ENCODE measurements around the gene CD247.

The CD247 gene

DNA sequence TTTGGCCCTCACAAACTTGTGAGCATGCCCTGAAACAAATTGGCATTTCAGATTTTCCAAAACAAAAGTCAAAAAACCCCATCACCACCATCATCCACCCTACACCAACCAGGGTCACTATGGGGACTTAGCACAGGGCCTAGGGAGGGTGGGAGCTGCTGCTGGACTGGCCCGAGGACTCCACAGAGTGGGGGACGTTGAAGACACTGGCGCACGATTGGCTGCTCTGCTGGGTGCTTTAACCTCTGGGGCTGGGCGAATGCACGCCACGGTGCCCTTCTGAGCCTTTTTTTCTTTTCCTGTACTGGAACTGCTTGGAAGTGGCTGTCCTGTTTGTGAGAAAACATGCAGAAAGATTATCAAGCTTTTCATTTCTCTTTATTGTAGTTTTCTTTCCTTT lies 92.8 kb downstream of the CD247 start:
- H3K27me3 ChIP-seq (ENCODE audit: control insufficient read depth, insufficient read depth, low read length): no peaks in the 10 kb centered on the region
- no peak overlapping the region for H3K9ac ChIP-seq (ENCODE audit: low read depth, low read length)

GRCh38 chr1:167423684-167424619 lies 94.4 kb downstream of the CD247 start:
- no peak overlapping the region for H3K4me3 ChIP-seq (ENCODE audit: low read depth, low read length)
- no peak overlapping the region for H3K9ac ChIP-seq (ENCODE audit: low read depth, low read length)
- H3K4me1 ChIP-seq (ENCODE audit: control insufficient read depth, insufficient read depth, low read length): peaks cover 52% of the 10 kb centered on the region
- H3K27me3 ChIP-seq (ENCODE audit: control insufficient read depth, insufficient read depth, low read length): no peaks in the 10 kb centered on the region
- peaks cover 10% of the 10 kb centered on the region; the same call in 1 of the 2 replicates for H3K36me3 ChIP-seq (ENCODE audit: control insufficient read depth, insufficient read depth, low read length)
- H3K27ac ChIP-seq (ENCODE audit: low read depth, low read length): no peak overlapping the region
- H3K9me3 ChIP-seq (ENCODE audit: control insufficient read depth, insufficient read depth, low read length): no peaks in the 10 kb centered on the region

More for the DNA sequence above, 92.8 kb downstream of the CD247 start:
- Histone ChIP-seq H3K36me3 (ENCODE audit: control insufficient read depth, insufficient read depth, low read length) (peaks cover 3% of the 10 kb centered on the region; the same call in 1 of the 2 replicates), H3K4me3 (ENCODE audit: low read depth, low read length) (0 out of 2 replicates have a peak overlapping the region, but pooled peaks have one; percentile 17), H3K27ac (ENCODE audit: low read depth, low read length) (peak overlapping the region; percentile 68), H3K9me3 (ENCODE audit: control insufficient read depth, insufficient read depth, low read length) (no peaks in the 10 kb centered on the region), H3K4me1 (ENCODE audit: control insufficient read depth, insufficient read depth, low read length) (peaks cover 65% of the 10 kb centered on the region)

GRCh38 chr1:167420510-167420909 lies 97.8 kb downstream of the CD247 start:
- H3K36me3 ChIP-seq (ENCODE audit: control insufficient read depth, insufficient read depth, low read length): peaks cover 31% of the 10 kb centered on the region
- no peaks in the 10 kb centered on the region for H3K27me3 ChIP-seq (ENCODE audit: control insufficient read depth, insufficient read depth, low read length)
- H3K27ac ChIP-seq (ENCODE audit: low read depth, low read length): no peak overlapping the region
- no peak overlapping the region for H3K9ac ChIP-seq (ENCODE audit: low read depth, low read length)
- H3K4me3 ChIP-seq (ENCODE audit: low read depth, low read length): no peak overlapping the region
- peaks cover 24% of the 10 kb centered on the region for H3K4me1 ChIP-seq (ENCODE audit: control insufficient read depth, insufficient read depth, low read length)
- H3K9me3 ChIP-seq (ENCODE audit: control insufficient read depth, insufficient read depth, low read length): no peaks in the 10 kb centered on the region

GRCh38 chr1:167419245-167419644 lies 99.1 kb downstream of the CD247 start:
- peaks cover 11% of the 10 kb centered on the region for H3K4me1 ChIP-seq (ENCODE audit: control insufficient read depth, insufficient read depth, low read length)
- no peaks in the 10 kb centered on the region for H3K27me3 ChIP-seq (ENCODE audit: control insufficient read depth, insufficient read depth, low read length)
- no peaks in the 10 kb centered on the region for H3K9me3 ChIP-seq (ENCODE audit: control insufficient read depth, insufficient read depth, low read length)
- H3K9ac ChIP-seq (ENCODE audit: low read depth, low read length): no peak overlapping the region
- peaks cover 44% of the 10 kb centered on the region for H3K36me3 ChIP-seq (ENCODE audit: control insufficient read depth, insufficient read depth, low read length)
- no peak overlapping the region for H3K27ac ChIP-seq (ENCODE audit: low read depth, low read length)
- H3K4me3 ChIP-seq (ENCODE audit: low read depth, low read length): no peak overlapping the region

DNA sequence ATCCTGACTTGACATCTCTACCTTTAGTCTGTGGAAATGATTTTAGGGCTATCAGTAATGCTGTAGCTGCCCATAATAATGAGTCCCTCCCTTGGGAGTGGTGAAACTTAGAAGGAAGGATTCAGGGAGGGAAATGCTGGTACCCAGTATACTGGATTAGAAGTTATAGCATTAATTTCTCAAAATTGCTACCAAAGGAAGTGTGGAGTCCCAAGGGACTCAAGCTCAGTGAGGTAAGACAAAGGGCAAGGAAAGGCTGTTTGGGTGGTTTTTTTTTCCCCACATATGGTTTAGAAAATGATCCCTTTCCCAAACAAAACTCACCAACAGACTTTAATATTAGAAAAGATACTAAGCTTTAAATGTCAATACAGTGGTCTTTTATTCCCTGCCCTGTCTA lies 99.9 kb downstream of the CD247 start:
- Histone ChIP-seq H3K9ac (ENCODE audit: low read depth, low read length) (no peak overlapping the region), H3K36me3 (ENCODE audit: control insufficient read depth, insufficient read depth, low read length) (peaks cover 53% of the 10 kb centered on the region), H3K9me3 (ENCODE audit: control insufficient read depth, insufficient read depth, low read length) (no peaks in the 10 kb centered on the region)

DNA sequence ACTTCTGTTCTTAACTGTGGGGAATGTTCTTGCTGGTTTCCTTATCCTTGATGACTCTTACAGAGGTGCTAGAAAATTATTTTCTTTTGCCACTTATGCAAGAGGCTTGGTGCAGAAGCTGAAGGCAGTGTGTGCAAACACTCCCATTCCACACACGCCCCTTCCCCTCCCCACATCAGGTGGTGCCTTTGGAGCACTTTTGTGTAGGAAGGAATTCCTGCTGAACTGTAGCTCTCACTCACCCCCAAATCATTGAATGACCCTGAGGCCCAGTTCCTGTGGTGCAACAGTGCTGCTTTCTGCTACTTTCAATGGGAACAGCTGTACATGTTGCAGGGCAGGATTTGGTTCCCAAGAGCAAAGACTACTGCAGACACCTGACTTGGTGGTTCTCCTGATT lies 101.8 kb downstream of the CD247 start:
- no peak overlapping the region for H3K9ac ChIP-seq (ENCODE audit: low read depth, low read length)
- no peak overlapping the region for H3K4me3 ChIP-seq (ENCODE audit: low read depth, low read length)
- H3K36me3 ChIP-seq (ENCODE audit: control insufficient read depth, insufficient read depth, low read length): peaks cover 68% of the 10 kb centered on the region
- H3K27ac ChIP-seq (ENCODE audit: low read depth, low read length): peak overlapping the region; percentile 21
- H3K4me1 ChIP-seq (ENCODE audit: control insufficient read depth, insufficient read depth, low read length): no peaks in the 10 kb centered on the region; the same call in 1 of the 2 replicates
- H3K27me3 ChIP-seq (ENCODE audit: control insufficient read depth, insufficient read depth, low read length): no peaks in the 10 kb centered on the region
- H3K9me3 ChIP-seq (ENCODE audit: control insufficient read depth, insufficient read depth, low read length): no peaks in the 10 kb centered on the region

More for the DNA sequence above, 99.9 kb downstream of the CD247 start:
- H3K27ac ChIP-seq (ENCODE audit: low read depth, low read length): no peak overlapping the region
- no peak overlapping the region for H3K4me3 ChIP-seq (ENCODE audit: low read depth, low read length)
- peaks cover 3% of the 10 kb centered on the region; the same call in 1 of the 2 replicates for H3K4me1 ChIP-seq (ENCODE audit: control insufficient read depth, insufficient read depth, low read length)
- H3K27me3 ChIP-seq (ENCODE audit: control insufficient read depth, insufficient read depth, low read length): no peaks in the 10 kb centered on the region

DNA sequence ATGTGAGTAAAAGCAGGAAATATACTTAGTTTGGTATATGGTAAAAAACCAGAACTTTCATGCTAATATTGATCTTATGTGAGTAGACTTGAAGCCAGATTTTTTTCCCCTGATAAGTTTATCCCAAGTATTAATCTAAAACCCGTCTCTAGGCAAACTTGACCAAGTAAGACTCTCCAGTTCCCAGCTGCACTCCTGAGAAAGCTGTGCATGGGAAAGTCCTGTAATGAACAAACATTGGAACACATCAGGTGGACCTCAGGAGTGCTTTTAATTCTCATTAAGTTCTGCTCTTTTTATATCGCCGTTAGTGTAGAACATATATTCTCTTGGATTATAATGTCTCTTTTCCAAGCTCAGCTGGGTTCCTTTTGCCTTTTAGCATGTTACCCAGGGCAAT lies 105.0 kb downstream of the CD247 start:
- H3K9me3 ChIP-seq (ENCODE audit: control insufficient read depth, insufficient read depth, low read length): no peaks in the 10 kb centered on the region
- no peak overlapping the region for H3K4me3 ChIP-seq (ENCODE audit: low read depth, low read length)
- H3K36me3 ChIP-seq (ENCODE audit: control insufficient read depth, insufficient read depth, low read length): peaks cover 62% of the 10 kb centered on the region
- H3K4me1 ChIP-seq (ENCODE audit: control insufficient read depth, insufficient read depth, low read length): no peaks in the 10 kb centered on the region
- H3K27ac ChIP-seq (ENCODE audit: low read depth, low read length): no peak overlapping the region
- no peak overlapping the region for H3K9ac ChIP-seq (ENCODE audit: low read depth, low read length)
- H3K27me3 ChIP-seq (ENCODE audit: control insufficient read depth, insufficient read depth, low read length): no peaks in the 10 kb centered on the region

- Histone ChIP-seq H3K27ac (ENCODE audit: low read depth, low read length) (no peak overlapping the region), H3K4me1 (ENCODE audit: control insufficient read depth, insufficient read depth, low read length) (no peaks in the 10 kb centered on the region), H3K27me3 (ENCODE audit: control insufficient read depth, insufficient read depth, low read length) (no peaks in the 10 kb centered on the region), H3K4me3 (ENCODE audit: low read depth, low read length) (no peak overlapping the region), H3K36me3 (ENCODE audit: control insufficient read depth, insufficient read depth, low read length) (peaks cover 61% of the 10 kb centered on the region), H3K9ac (ENCODE audit: low read depth, low read length) (no peak overlapping the region), H3K9me3 (ENCODE audit: control insufficient read depth, insufficient read depth, low read length) (no peaks in the 10 kb centered on the region)
Measured at GRCh38 chr1:167412920-167413319, 105.4 kb downstream of the CD247 start.

GRCh38 chr1:167412072-167412471 lies 106.3 kb downstream of the CD247 start:
- peaks cover 66% of the 10 kb centered on the region for H3K36me3 ChIP-seq (ENCODE audit: control insufficient read depth, insufficient read depth, low read length)
- no peaks in the 10 kb centered on the region for H3K4me1 ChIP-seq (ENCODE audit: control insufficient read depth, insufficient read depth, low read length)
- no peak overlapping the region for H3K27ac ChIP-seq (ENCODE audit: low read depth, low read length)
- H3K4me3 ChIP-seq (ENCODE audit: low read depth, low read length): no peak overlapping the region
- H3K27me3 ChIP-seq (ENCODE audit: control insufficient read depth, insufficient read depth, low read length): no peaks in the 10 kb centered on the region
- H3K9me3 ChIP-seq (ENCODE audit: control insufficient read depth, insufficient read depth, low read length): no peaks in the 10 kb centered on the region
- H3K9ac ChIP-seq (ENCODE audit: low read depth, low read length): no peak overlapping the region

- H3K27me3 ChIP-seq (ENCODE audit: control insufficient read depth, insufficient read depth, low read length): no peaks in the 10 kb centered on the region
- no peak overlapping the region for H3K9ac ChIP-seq (ENCODE audit: low read depth, low read length)
- no peaks in the 10 kb centered on the region for H3K9me3 ChIP-seq (ENCODE audit: control insufficient read depth, insufficient read depth, low read length)
- no peaks in the 10 kb centered on the region for H3K4me1 ChIP-seq (ENCODE audit: control insufficient read depth, insufficient read depth, low read length)
- no peak overlapping the region for H3K4me3 ChIP-seq (ENCODE audit: low read depth, low read length)
- no peak overlapping the region for H3K27ac ChIP-seq (ENCODE audit: low read depth, low read length)
- H3K36me3 ChIP-seq (ENCODE audit: control insufficient read depth, insufficient read depth, low read length): peaks cover 66% of the 10 kb centered on the region
Measured at GRCh38 chr1:167409183-167409582, 109.1 kb downstream of the CD247 start.

DNA sequence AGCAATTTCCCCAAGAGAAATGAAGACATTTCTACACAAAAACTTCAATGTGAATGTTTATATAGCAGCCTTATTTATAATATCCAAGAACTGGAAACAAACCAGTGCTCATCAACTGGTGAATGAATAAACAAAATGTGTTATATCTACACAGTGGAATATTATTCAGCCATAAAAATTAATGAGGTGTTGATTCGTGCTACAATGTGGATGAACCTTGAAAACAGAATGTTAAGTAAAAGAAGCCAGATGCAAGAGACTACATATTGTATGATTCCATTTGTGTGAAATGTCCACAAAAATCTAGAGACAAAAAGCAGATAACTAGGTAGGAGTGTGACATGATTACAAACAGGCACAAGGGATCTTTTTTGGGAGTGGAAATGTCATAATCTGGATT lies 110.0 kb downstream of the CD247 start:
- Histone ChIP-seq H3K27ac (ENCODE audit: low read depth, low read length) (no peak overlapping the region), H3K4me1 (ENCODE audit: control insufficient read depth, insufficient read depth, low read length) (no peaks in the 10 kb centered on the region), H3K9me3 (ENCODE audit: control insufficient read depth, insufficient read depth, low read length) (no peaks in the 10 kb centered on the region), H3K27me3 (ENCODE audit: control insufficient read depth, insufficient read depth, low read length) (no peaks in the 10 kb centered on the region), H3K36me3 (ENCODE audit: control insufficient read depth, insufficient read depth, low read length) (peaks cover 63% of the 10 kb centered on the region), H3K4me3 (ENCODE audit: low read depth, low read length) (no peak overlapping the region), H3K9ac (ENCODE audit: low read depth, low read length) (no peak overlapping the region)

Data from HUES48 (cell line).